ENCODE data around the gene LARP4B.

GRCh38 chr10:949446-949845 is 17.9 kb upstream of the LARP4B start:
- no peak for TF ChIP-seq CTCF (IDR thresholded peaks at IDR 0.05; ENCODE audit: insufficient read depth, low read depth, low read length)
- no peak for TF ChIP-seq EZH2 (IDR thresholded peaks at IDR 0.05; ENCODE audit: insufficient read depth, low read length)

Data from astrocyte (in vitro differentiated cells and primary cell).